Uterus (tissue), 2 donors: Measurements from ENCODE around the gene SHISA6.

ENCODE experiments used
- POLR2A ChIP-seq, 2 donors: fragments of 450-650 bp; IDR thresholded peaks; one replicate each; pipeline ENCODE4 v1.6.1; 2016; ENCODE audit warnings: antibody characterized with exemption in 2 of 2, mild to moderate bottlenecking in 1 of 2, moderate library complexity in 1 of 2
- TF ChIP-seq, protein P1 (sequence below), 4 experiments: fragments of 200-600 bp in 2 of 4; fragments of 450-650 bp in 2 of 4; sonication (generic) in 2 of 4; IDR thresholded peaks; one replicate each; pipeline ENCODE4 v1.5.1; 2016 to 2019; ENCODE audit warnings: antibody characterized with exemption in 4 of 4, mild to moderate bottlenecking in 2 of 4, moderate library complexity in 1 of 4

DNA sequence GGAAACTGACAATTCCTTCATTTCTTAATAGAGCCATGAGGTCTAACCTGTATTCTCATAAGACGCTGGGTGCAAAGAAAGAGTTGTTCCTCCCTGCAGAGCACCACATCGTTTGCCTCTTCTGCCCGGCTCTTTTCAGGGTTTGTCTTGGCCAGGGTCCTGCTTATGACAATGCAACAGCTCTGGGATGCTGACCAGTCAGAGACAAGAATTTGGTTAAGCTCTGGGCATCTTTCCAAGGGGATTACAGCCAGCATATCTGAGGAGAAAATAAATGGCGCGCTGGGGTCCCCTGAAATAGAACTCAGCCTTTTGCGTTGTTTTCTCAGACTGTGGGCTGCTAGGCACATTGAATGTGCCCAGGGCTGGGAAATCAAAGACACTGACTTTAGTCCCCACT, 128.6 kb downstream of the SHISA6 start:
- TF ChIP-seq, protein P1, sequence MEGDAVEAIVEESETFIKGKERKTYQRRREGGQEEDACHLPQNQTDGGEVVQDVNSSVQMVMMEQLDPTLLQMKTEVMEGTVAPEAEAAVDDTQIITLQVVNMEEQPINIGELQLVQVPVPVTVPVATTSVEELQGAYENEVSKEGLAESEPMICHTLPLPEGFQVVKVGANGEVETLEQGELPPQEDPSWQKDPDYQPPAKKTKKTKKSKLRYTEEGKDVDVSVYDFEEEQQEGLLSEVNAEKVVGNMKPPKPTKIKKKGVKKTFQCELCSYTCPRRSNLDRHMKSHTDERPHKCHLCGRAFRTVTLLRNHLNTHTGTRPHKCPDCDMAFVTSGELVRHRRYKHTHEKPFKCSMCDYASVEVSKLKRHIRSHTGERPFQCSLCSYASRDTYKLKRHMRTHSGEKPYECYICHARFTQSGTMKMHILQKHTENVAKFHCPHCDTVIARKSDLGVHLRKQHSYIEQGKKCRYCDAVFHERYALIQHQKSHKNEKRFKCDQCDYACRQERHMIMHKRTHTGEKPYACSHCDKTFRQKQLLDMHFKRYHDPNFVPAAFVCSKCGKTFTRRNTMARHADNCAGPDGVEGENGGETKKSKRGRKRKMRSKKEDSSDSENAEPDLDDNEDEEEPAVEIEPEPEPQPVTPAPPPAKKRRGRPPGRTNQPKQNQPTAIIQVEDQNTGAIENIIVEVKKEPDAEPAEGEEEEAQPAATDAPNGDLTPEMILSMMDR (IDR thresholded peaks at IDR 0.05), result no peak
- no peak for TF ChIP-seq POLR2A (IDR thresholded peaks at IDR 0.05)
